AG10803 (cell line): Measurements from ENCODE around the gene ANO8.

Source experiments
- DNase-seq: peaks from one replicate; pipeline ENCODE4 v3.0.0; 2010; ENCODE audit warnings: low read depth
- H3K4me3 ChIP-seq: 2 replicates; pipeline ENCODE4 v1.5.1; 2011; ENCODE audit warnings: mild to moderate bottlenecking, low read length, control low read depth
- TF ChIP-seq, protein P1 (sequence below): conservative IDR thresholded peaks from 2 replicates; pipeline ENCODE4 v1.5.1; 2011; ENCODE audit warnings: mild to moderate bottlenecking, low read length, control low read depth, inconsistent platforms

The ANO8 gene

DNA sequence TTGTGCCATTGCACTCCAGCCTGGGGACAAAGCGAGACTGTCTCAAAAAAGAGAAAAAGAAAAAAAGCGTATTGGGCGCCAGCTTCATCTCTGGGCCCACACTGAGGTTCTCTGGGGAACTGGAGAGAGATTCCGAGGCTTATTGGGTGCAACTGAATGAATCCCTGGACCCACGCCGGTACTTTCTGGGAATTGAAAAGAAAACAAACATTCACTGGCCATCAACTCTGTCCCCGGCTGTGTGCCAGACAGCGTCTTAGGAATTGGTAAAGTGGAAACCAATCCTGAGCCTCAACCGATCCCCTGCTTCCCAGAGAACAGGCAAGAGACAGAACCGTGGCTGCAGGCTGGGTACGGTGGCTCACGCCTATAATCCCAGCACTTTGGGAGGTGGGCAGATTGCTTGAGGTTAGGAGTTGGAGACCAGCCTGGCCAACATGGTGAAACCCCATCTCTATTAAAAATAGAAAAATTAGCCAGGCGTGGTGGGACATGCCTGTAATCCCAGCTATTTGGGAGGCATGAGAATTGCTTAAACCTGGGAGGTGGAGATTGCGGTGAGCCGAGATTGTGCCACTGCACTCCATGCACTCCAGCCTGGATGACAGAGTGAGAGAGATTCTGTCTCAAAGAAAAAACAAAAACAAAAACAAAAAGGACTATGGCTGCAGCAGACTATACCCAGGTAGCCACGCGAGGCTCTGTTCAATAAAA lies 8.6 kb downstream of the ANO8 start:
- no peak overlapping the region for H3K4me3 ChIP-seq
- TF ChIP-seq, protein P1, sequence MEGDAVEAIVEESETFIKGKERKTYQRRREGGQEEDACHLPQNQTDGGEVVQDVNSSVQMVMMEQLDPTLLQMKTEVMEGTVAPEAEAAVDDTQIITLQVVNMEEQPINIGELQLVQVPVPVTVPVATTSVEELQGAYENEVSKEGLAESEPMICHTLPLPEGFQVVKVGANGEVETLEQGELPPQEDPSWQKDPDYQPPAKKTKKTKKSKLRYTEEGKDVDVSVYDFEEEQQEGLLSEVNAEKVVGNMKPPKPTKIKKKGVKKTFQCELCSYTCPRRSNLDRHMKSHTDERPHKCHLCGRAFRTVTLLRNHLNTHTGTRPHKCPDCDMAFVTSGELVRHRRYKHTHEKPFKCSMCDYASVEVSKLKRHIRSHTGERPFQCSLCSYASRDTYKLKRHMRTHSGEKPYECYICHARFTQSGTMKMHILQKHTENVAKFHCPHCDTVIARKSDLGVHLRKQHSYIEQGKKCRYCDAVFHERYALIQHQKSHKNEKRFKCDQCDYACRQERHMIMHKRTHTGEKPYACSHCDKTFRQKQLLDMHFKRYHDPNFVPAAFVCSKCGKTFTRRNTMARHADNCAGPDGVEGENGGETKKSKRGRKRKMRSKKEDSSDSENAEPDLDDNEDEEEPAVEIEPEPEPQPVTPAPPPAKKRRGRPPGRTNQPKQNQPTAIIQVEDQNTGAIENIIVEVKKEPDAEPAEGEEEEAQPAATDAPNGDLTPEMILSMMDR = no peak
- no peak for DNase-seq

DNA sequence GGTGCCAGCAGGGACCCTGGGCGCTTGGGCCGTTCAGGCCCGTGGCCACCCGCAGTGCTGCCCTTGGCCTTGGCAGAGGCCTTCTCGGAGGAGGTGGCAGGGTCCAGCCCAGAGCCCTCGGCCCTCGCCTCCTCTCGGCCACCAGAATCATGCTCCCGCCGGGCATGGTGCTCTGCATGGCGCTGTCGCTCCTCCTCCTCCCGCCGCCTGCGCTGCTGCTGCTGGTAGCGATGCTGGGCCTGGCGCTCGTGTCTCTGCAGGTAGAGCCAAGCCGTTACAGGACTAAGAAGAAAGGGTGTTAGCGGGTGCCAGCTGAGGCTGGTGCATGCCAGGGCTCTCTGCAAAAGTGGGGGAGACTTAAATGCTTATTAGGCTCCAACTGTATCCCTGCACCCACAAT lies 9.5 kb downstream of the ANO8 start:
- no peak overlapping the region for H3K4me3 ChIP-seq
- TF ChIP-seq, protein P1 = no peak
- no peak for DNase-seq

DNA sequence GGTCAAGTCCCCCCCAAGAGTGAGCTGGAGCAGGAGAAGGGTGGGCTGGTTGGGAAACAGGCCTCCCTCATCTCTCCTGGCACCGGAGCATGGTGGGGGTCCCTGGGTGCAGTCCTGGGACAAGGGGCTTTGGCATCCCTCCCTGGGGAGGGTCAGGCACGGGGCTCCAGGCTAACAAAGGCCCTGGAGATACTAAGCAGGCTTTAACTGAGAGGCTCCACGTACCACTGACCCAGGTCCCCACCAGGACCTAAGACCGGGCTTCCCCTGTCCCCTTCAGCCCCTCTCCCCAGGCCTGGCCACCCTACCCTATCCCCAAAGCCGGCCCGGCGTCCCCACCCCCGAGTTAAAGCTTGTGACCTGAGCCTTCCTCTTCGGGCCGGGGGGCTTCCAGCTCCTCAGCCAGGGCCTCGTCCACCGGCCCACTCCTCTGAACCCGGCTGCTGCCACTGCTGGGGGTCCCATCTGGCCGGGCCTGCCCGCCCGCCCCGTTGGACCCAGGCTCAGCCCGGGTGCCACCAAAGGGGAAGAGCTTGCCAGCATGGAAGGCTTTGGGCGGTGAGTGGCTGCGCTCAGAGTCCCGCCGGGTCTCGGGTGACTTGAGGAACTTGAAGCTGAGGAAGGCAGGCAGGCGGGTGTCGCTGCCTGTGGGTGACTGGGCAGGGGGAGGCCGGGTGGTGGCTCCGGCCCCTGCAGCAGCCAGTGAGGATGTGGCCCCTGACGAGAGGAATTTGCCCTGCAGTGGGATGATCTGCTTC lies 10.1 kb downstream of the ANO8 start:
- no peak overlapping the region for H3K4me3 ChIP-seq
- TF ChIP-seq, protein P1 = no peak
- DNase-seq = no peak

DNA sequence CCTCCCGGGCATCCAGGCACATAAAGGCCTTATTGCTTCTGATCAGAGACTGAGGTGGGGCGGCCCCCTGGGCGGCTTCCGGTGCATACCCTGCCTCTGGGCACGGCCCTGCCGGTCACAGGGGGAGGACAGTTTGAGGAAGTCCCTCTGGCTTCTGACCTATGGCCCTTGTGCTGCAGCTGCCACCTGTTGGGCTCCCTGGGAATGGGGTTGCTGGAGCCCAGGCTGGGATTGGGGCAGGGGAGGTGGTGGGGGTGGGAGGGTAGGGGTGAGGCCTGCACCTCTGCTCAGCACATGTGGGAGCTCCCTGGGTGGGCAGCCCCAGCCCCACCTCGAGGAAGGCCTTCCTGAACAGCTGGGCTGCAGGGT lies 10.7 kb downstream of the ANO8 start:
- H3K4me3 ChIP-seq = no peak overlapping the region

DNA sequence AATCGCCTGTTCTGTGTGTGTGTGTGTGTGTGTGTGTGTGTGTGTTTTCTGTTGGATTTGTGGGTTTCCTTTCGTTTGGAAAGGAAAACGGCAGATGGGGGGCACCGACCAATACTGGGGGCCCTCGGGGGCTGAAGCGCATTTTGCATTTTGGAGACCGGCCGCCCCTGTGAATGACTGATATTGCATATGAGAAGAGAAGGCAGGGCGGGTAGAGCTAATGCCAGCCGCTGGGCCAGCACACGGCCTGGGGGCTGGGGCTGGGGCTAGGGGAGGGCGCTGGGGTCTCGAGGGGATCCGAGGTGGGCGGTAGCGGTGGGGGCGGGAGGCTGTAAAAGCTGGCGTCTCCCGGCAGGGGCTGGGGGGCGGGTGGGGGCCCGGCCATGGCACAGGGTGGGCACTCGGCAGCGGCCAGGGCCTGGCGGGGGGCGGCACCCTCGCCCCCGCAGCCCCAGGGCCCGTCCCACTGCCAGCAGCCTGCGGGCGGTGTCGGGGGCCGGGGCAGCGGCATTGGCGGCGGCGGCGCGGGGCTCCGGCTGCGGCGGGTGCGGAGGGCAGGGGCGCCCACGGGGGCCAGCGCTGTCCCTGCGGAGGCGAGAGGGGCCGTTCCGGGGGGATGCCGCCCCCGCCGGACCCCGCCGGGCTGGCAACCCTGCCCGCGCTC lies 11.2 kb downstream of the ANO8 start:
- no peak for DNase-seq
- TF ChIP-seq, protein P1 = no peak
- H3K4me3 ChIP-seq = no peak overlapping the region

More for the DNA sequence above, 10.7 kb downstream of the ANO8 start:
- no peak for DNase-seq
- TF ChIP-seq, protein P1 = no peak

DNA sequence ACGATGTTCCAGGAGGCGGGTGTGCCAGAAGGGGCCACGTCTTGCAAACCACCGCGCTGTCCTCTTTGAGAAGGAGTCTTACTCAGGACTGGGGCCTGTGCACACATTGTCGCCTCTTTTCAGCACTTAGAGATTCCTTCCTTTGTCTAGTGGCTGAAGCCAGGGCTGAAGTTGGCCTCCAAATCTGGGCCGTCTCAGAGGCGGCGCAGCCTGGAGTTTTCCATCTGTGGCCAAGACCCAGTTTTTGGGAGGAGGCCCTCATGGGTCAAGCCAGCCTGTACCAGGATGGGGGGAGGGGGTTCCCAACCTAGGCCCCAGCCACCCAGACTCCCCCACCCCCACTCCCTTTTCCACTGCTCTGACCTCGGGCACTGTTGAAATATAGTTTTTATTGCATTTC lies 11.8 kb downstream of the ANO8 start:
- TF ChIP-seq, protein P1 = no peak
- H3K4me3 ChIP-seq = no peak overlapping the region
- DNase-seq = no peak
